ENCODE measurements around the gene GARIN5A.

DNA sequence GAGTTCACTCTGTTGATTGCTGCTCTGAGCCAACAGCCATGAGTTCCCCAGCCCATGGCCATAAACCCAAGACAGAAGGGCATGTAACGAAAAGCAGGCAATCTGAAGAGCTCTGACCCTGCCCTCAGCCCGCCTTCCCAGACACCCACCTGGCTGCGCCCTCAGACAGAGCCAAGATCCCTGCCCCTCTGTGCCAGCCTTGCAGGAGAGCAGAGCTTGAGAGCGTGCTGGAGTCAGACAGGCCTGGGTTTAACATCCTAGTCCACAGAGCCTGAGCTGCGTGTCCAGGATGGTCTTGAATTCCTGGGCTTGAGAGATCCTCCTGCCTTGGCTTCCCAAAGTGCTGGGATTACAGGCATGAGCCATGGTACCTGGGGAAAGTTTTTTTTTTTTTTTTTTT is 19.3 kb downstream of the GARIN5A start:
- TF ChIP-seq RBM15 (IDR thresholded peaks at IDR 0.05; ENCODE audit: insufficient read depth, low read length) (no peak), FOXA3 (CRISPR knock-in tag; conservative IDR thresholded peaks at IDR 0.05 in 1 of 2, IDR thresholded peaks at IDR 0.05 in 1 of 2) (no peak), SMARCB1 (IDR thresholded peaks at IDR 0.05; ENCODE audit: insufficient read length, low read depth) (no peak), TCF7L2 (IDR thresholded peaks at IDR 0.05; ENCODE audit: low read depth, low read length) (no peak), SP1 (CRISPR knock-in tag; IDR thresholded peaks at IDR 0.05) (no peak), ATF1 (CRISPR knock-in tag; IDR thresholded peaks at IDR 0.05) (no peak), ATF1 (tag; IDR thresholded peaks at IDR 0.05) (no peak), ZNF785 (CRISPR knock-in tag; IDR thresholded peaks at IDR 0.05) (no peak), ZC3H8 (IDR thresholded peaks at IDR 0.05) (no peak), ESRRA (IDR thresholded peaks at IDR 0.05; ENCODE audit: borderline replicate concordance, low read depth) (no peak), SMAD3 (CRISPR knock-in tag; conservative IDR thresholded peaks at IDR 0.05) (no peak), SRSF1 (IDR thresholded peaks at IDR 0.05; ENCODE audit: low read depth, low read length) (no peak)
- TF ChIP-seq, protein P1, sequence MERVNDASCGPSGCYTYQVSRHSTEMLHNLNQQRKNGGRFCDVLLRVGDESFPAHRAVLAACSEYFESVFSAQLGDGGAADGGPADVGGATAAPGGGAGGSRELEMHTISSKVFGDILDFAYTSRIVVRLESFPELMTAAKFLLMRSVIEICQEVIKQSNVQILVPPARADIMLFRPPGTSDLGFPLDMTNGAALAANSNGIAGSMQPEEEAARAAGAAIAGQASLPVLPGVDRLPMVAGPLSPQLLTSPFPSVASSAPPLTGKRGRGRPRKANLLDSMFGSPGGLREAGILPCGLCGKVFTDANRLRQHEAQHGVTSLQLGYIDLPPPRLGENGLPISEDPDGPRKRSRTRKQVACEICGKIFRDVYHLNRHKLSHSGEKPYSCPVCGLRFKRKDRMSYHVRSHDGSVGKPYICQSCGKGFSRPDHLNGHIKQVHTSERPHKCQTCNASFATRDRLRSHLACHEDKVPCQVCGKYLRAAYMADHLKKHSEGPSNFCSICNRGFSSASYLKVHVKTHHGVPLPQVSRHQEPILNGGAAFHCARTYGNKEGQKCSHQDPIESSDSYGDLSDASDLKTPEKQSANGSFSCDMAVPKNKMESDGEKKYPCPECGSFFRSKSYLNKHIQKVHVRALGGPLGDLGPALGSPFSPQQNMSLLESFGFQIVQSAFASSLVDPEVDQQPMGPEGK (CRISPR knock-in tag; IDR thresholded peaks at IDR 0.05; ENCODE audit: borderline replicate concordance) = no peak
